Measurements from ENCODE around the gene EQTN.

GRCh38 chr9:27280249-27280648 lies 16.7 kb downstream of the EQTN start:
- TF ChIP-seq, protein P1, sequence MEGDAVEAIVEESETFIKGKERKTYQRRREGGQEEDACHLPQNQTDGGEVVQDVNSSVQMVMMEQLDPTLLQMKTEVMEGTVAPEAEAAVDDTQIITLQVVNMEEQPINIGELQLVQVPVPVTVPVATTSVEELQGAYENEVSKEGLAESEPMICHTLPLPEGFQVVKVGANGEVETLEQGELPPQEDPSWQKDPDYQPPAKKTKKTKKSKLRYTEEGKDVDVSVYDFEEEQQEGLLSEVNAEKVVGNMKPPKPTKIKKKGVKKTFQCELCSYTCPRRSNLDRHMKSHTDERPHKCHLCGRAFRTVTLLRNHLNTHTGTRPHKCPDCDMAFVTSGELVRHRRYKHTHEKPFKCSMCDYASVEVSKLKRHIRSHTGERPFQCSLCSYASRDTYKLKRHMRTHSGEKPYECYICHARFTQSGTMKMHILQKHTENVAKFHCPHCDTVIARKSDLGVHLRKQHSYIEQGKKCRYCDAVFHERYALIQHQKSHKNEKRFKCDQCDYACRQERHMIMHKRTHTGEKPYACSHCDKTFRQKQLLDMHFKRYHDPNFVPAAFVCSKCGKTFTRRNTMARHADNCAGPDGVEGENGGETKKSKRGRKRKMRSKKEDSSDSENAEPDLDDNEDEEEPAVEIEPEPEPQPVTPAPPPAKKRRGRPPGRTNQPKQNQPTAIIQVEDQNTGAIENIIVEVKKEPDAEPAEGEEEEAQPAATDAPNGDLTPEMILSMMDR (IDR thresholded peaks at IDR 0.05) = no peak
- no peak for TF ChIP-seq POLR2A (IDR thresholded peaks at IDR 0.05)

Measured in heart left ventricle (tissue), 13 donors.